Stimulated activated CD4-positive, alpha-beta T cell treated with anti-CD3 and anti-CD28 coated beads, Interleukin-1b, Interleukin-23, amount 100 ng/mL, for 4 hours (primary cell): ENCODE measurements around the gene SERPINA3.
"Not testable (repeated sequence)": the region's sequence is repeated elsewhere in the genome, so short reads cannot be mapped to it uniquely, and the experiment has no call there.

Experiments used
- DNase-seq, 2 donors: peaks; one replicate each; pipeline ENCODE4 v3.0.0-alpha.2; 2020; ENCODE audit warnings: low read depth in 2 of 2

SERPINA3 gene

GRCh38 chr14:94631536-94632304, 19.5 kb downstream of the SERPINA3 start:
- no peak for DNase-seq

DNA sequence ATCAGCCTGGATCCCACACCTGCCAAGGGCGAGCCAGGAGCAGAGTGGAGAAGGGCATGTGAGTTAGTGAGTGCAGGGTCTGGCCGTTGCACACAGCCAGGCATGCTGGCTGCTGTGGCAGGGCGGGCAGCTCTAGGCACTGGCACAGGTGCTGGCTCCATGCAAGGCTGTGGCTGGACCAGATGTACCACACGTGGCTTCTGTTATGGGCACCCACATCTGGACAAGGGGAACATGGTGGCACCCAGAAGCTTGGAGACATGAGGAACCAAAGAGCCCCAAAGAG, 20.1 kb downstream of the SERPINA3 start:
- DNase-seq = no peak

GRCh38 chr14:94633121-94633520, 20.9 kb downstream of the SERPINA3 start:
- no peak for DNase-seq

DNA sequence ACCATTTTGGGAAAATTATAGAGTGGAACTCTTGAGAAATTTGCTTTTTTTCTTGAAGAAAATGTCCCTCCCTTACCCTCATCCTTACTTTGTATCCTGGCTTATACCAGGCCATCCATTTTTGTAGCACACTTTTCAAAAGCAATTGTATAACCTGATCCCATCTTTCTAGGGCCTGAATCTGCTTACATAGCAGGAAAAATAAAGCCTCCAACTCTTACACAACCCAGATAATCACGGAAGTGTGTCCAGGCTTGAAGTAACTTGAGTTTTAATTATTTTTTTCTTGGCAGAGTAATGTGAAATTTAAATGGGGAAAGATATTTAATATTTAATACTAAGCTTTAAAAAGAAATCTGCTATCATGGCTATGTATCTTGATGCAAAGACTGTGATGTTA, 23.0 kb downstream of the SERPINA3 start:
- DNase-seq = no peak

DNA sequence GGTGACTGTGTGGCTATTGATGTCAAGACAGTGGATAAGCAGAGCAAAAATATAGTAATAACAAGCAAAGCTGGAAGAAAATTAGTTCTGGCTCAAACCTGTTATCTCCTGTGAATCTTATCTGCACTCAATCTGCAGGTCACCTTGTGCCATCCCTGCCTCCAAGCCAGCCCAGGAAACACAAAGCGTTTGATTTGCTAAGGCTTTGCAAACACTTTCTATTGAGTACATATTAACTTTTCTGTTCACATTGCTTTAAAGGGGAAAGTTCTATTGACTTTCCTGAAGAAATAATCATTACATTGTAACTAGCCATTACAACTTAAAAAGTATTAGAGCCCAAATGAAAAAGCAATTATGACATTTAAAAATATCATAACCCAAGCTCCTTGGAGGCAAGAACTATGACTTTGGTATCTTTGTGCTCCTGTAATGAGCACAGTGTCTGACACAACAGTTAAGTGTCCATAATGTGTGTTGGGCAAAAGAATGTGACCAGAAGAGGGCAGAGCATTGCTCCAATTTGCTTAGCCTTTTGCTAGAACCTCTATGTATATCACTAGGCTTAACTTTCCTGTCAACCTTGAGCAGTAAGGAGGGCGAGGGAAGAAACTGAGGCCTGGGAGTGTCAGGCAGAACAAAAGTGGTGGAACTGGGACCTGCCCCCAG, 24.7 kb downstream of the SERPINA3 start:
- no peak for DNase-seq

GRCh38 chr14:94637814-94638213, 25.6 kb downstream of the SERPINA3 start:
- DNase-seq = not testable (repeated sequence)

GRCh38 chr14:94638339-94638738, 26.1 kb downstream of the SERPINA3 start:
- no peak for DNase-seq

GRCh38 chr14:94638961-94639817, 27.0 kb downstream of the SERPINA3 start:
- DNase-seq = no peak

DNA sequence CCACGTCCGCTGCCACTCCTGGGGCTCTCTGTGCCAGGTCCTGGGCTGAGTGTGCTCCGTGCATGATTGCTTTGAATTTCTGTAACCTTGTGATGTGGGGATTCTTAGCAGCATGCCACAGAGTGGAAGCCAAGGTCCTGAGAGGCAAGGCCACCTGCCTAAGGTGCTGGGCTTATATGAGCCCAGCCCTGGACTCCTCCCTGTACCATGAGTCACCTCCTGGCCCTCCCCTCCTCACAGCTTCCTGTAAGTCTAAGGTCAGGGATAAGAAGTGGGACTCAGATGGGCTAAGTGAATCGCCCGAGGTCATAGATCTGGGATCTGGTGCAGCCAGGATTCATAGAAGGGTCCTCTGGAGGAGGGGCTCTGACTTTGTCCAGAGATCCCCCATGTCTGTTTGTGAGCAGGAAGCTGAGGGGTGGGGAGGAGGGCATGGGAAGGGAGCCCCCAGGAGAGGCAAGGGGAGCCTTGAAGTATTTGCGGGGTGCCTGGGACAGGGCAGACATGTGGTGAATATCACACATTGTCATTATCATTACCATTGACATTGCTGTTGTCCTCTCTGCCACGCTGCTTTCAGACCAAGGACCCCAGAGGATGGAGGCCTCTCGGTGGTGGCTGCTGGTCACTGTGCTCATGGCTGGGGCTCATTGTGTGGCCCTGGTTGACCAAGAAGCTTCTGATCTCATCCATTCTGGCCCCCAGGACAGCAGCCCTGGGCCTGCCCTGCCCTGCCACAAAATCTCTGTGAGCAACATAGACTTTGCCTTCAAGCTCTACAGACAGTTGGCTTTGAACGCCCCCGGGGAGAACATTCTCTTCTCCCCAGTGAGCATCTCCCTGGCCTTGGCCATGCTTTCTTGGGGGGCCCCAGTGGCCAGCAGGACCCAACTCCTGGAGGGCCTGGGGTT, 28.8 kb downstream of the SERPINA3 start:
- DNase-seq = no peak

DNA sequence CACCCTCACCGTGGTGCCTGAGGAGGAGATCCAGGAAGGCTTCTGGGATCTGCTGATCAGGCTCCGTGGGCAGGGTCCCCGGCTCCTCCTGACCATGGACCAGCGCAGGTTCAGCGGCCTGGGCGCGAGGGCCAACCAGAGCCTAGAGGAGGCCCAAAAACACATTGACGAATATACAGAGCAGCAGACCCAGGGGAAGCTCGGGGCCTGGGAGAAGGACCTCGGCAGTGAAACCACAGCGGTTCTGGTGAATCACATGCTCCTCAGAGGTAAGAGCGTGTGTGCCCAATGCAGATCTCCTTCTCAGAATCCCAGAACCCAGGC, 29.4 kb downstream of the SERPINA3 start:
- DNase-seq = no peak

DNA sequence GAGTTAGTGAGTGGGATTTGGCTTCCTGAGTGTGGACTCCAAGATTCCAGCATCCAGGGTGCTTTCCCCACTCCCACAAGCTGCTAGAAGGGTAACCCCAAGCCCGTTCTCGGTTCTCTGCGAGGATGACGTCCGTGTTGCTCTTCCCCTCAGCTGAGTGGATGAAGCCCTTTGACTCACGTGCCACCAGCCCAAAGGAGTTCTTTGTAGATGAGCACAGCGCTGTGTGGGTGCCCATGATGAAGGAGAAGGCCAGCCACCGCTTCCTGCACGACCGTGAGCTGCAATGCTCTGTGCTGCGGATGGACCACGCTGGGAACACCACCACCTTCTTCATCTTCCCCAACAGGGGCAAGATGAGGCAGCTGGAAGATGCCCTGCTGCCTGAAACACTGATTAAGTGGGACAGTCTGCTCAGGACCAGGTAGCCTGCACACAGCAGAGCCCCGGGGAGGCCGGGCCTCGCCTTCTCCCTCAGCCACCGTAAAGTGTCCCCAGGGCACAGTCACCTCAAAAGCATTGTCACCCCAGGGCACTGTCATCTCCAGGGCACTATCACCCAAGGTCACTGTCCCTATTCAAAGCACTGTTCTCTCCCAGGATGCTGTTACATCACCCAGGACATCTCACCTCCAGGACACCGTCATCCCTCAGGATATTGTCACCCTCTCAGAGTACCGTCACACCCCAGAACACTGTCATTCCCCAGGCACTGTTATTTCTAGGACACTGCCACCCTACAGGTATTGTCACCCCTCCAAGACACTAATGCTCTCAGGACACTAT, 31.3 kb downstream of the SERPINA3 start:
- DNase-seq = no peak

DNA sequence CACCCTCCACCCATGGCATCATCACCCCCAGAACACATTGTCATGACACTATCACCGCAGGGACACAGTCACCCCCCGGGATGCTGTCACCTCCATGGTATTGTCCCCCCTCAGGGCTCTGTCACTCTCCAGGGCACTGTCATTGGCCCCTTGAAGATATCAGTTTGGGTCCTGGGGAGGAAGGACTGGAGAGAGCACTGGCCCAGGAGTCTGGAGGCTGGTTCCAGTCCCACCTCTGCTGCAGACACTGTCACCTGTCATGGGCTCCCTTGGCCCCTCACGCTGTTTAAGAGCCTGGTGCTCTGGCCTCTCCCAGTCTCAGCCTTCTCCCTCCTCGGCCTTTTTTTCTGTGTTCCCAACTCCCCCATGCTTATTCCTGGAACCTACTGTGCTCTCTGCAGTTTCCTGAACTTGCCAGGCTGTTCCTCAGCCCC, 31.9 kb downstream of the SERPINA3 start:
- no peak for DNase-seq

- no peak for DNase-seq
These were observed 33.9 kb downstream of the SERPINA3 start for GRCh38 chr14:94646066-94646465.

DNA sequence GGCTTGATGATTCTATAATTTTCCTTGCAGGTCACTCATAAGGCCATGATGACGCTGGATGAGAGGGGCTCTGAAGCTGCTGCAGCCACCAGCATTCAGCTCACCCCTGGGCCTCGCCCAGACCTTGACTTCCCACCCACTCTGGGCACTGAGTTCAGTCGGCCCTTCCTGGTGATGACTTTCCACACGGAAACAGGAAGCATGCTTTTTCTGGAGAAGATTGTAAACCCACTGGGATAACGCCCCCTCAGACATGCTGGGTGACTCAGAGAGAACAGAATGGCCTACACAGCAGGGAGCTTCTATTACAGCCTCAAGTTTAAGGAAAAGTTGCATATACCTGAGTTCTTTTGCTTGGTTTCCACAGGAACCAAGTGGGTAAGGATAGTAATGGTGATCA, 34.3 kb downstream of the SERPINA3 start:
- DNase-seq = no peak

- DNase-seq = no peak
These were observed 36.6 kb downstream of the SERPINA3 start for GRCh38 chr14:94648801-94649200.

- no peak for DNase-seq
These were observed 37.6 kb downstream of the SERPINA3 start for GRCh38 chr14:94649543-94650443.

- no peak for DNase-seq
These were observed 38.2 kb downstream of the SERPINA3 start for GRCh38 chr14:94650444-94650775.

DNA sequence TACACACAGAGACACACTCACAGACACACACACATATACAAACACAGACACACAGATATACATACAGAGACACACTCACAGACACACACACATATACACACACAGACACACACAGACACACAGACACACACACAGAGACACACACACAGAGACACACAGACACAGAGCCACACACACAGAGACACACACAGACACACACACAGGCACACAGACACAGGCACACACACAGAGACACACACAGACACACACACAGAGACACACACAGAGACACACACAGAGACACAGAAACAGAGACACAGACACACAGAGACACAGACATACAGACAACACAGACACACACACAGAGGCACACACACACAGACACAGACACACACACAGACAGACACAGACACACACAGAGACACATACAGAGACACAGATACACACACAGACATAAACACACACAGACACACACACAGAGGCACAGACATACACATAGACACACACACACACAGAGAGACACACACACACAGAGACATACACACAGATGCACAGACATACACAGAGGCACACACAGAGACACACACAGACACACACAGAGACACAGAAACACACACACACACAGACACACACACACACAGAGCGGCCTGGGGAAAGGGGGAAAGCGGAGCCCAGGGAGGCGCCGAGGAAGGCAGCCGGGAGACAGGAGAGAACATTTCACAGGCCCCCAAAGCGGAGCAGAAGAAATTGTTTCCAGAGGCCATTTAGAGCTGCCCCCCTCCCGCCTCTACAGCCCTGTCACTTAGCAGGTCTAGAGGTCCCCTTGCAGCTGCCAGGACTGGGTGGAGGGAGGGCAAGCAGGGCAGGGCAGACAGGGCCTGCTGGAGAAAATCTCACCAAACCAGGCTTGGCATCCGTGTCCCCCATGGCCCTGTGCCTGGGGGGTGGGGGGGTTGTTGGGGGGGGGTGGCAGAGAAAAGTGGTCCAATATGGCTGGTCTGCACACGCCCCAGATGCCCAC, 38.9 kb downstream of the SERPINA3 start:
- DNase-seq = no peak

DNA sequence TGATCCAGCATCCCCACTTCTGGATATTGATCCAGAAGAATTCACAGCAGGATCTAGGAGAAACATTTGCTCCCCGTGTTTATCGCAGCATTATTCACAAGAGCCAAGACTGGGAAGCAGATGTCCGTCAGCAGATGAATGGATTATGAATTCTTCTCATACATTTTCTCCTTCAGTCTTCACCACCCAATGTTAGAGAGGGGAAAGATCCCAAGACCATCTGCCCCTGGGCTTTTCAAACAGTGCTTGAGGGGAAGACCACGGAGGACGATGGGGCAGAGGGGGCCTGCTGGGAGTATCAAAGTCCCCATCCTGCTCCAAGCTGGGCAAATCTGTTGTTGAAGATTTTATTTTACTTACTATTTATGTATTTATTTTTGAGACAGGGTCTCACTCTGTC, 41.1 kb downstream of the SERPINA3 start:
- DNase-seq = no peak
